HG03439 (cell line): ENCODE measurements around the gene DAGLA.
"Not testable (repeated sequence)": the region's sequence is repeated elsewhere in the genome, so short reads cannot be mapped to it uniquely, and the experiment has no call there.

ENCODE experiments used
- ATAC-seq: cut with Tn5 transposase; IDR thresholded peaks from one replicate; pipeline ENCODE4 v1.9.1; 2021; ENCODE audit warnings: mild to moderate bottlenecking, moderate library complexity; ENCODE audit not compliant: unreplicated experiment

The DAGLA gene, protein sequence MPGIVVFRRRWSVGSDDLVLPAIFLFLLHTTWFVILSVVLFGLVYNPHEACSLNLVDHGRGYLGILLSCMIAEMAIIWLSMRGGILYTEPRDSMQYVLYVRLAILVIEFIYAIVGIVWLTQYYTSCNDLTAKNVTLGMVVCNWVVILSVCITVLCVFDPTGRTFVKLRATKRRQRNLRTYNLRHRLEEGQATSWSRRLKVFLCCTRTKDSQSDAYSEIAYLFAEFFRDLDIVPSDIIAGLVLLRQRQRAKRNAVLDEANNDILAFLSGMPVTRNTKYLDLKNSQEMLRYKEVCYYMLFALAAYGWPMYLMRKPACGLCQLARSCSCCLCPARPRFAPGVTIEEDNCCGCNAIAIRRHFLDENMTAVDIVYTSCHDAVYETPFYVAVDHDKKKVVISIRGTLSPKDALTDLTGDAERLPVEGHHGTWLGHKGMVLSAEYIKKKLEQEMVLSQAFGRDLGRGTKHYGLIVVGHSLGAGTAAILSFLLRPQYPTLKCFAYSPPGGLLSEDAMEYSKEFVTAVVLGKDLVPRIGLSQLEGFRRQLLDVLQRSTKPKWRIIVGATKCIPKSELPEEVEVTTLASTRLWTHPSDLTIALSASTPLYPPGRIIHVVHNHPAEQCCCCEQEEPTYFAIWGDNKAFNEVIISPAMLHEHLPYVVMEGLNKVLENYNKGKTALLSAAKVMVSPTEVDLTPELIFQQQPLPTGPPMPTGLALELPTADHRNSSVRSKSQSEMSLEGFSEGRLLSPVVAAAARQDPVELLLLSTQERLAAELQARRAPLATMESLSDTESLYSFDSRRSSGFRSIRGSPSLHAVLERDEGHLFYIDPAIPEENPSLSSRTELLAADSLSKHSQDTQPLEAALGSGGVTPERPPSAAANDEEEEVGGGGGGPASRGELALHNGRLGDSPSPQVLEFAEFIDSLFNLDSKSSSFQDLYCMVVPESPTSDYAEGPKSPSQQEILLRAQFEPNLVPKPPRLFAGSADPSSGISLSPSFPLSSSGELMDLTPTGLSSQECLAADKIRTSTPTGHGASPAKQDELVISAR

DNA sequence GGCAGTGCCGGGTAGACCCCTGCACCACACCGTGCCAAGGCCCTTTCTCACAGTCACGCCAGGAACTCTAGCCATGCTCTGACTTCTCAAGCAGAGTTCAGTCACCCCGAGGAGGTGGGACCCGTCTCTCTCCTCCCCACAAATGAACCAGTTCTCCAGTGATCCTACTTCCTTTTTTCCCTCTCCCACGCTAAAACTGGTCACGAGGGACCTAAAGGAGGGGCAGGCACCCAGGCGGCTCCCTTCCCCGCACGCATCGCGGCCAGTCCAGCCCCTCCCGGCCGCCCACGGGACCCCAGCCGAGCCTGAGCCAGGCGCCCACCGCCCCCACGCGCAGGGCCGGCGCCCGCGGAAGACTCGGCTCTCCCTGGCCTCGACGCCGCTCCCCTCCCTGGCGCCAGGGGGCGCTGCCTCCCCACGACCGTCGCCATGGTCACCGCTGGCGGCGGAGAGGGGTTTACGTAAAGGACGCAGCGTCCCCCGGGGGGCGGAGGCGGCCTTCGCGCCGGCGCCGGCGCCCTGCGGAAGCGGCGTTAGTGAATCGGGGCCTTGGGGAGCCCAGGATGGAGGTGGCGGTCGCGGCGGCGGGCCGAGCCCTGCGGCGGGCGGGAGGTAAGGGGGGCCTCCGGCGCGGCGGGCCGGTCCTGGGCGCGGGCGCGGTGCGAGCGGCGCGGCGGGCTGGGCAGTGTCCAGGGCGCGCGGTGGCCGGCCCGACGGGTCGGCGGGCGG, at the start of gene DAGLA:
Gene DAGLA, plus strand, starts transcription at position 499 of the 729 bp plus-strand sequence. CDS start 39,765 bp downstream, outside the sequence.
- no peak for ATAC-seq

DNA sequence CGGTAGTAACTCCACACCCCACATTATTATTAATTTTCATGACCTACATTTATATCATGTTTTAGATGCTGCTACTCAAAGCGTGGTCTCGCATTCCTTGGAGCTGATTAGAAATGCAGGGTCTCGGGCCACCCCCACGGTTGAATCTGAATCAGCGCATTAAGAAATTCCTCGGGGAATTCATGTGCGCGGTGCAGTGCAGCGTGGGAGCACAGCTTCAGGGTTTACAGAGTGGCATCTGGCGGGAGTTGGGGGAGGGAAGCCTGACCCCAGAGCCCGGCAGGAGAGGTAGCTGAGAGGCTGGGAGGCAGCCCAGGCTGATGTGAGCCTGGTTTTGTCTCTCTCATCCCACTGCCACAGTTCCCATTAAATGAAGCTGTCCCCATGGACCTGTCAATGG, 48.1 kb upstream of the DAGLA start:
- no peak for ATAC-seq

DNA sequence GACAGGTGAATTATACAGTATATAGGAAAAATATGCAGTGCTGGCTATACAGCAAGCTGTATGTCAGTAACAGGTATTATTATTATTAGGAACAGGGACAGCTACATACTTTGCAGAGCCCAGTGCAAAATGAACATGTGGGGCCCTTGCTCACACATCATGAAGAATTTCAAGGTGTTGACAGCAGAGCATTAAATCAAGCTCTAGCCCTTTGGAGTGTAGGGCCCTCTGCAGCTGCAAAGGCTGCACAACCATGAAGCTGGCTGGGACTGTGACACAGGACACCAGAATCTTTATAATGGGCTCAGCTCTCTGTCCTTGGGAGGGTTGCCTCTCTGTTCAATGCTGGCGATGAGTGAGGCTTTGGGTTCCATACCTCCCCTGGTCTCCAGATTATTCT, 44.9 kb upstream of the DAGLA start:
- ATAC-seq = no peak

DNA sequence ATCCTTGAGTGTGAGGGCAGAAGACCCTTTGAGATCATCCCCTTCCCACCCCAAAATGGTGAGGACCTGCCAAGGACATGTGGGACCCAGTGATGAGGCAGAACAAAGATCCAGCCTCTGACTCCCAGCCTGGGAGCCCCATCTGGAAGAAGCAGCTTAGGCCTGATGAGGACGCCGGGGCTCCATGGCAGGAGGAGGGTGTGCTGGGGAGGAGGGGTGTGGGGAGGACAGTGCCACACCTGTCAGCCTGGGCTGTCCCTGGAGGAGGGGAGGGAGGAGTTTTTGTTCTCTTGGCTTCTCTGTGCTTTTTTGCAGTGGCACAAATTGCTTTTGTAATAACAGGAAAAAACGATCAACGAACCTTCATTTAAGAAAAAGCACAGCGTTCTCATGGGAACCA, 44.4 kb upstream of the DAGLA start:
- no peak for ATAC-seq

DNA sequence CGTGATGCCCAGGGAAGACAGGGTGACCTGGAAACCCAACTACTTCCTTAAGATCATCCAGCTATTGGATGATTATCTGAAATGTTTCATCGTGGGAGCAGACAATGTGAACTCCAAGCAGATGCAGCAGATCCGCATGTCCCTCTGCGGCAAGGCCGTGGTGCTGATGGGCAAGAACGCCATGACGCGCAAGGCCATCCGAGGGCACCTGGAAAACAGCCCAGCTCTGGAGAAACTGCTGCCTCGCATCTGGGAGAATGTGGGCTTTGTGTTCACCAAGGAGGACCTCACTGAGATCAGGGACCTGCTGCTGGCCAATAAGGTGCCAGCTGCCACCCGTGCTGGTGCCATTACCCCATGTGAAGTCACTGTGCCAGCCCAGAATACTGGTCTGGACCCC, 43.5 kb upstream of the DAGLA start:
- ATAC-seq = no peak

DNA sequence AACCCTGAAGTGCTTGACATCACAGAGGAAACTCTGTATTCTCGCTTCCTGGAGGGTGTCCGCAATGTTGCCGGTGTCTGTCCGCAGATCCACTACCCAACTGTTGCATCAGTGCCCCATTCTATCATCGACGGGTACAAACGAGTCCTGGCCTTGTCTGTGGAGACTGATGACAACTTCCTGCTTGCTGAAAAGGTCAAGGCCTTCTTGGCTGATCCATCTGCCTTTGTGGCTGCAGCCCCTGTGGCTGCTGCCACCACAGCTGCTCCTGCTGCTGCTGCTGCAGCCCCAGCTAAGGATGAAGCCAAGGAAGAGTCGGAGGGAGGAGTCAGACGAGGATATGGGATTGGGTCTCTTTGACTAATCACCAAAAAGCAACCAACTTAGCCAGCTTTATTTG, 42.9 kb upstream of the DAGLA start:
- ATAC-seq = no peak

DNA sequence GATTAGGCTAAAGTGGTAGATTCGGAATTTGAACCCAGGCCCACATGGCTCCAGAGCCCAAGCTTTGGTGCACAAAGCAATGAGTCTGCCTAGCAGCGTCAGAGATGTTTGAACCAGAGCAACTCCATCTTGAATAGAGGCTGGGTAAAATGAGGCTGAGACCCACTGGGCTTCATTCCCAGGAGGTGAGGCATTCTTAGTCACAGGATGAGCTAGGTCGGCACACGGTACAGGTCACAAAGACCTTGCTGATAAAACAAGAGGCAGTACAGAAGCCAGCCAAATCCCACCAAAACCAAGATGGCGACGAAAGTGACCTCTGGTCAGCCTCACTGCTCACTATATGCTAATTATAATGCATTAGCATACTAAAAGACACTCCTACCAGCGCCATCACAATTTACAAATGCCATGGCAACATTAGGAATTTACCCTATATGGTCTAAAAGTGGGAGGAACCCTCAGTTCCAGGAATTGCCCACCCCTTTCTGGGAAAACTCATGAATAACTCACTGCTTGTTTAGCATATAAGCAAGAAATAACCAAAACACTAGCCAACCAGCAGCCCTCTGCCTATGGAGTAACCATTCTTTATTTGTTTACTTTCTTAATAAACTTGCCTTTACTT, 40.3 kb upstream of the DAGLA start:
- no peak for ATAC-seq

DNA sequence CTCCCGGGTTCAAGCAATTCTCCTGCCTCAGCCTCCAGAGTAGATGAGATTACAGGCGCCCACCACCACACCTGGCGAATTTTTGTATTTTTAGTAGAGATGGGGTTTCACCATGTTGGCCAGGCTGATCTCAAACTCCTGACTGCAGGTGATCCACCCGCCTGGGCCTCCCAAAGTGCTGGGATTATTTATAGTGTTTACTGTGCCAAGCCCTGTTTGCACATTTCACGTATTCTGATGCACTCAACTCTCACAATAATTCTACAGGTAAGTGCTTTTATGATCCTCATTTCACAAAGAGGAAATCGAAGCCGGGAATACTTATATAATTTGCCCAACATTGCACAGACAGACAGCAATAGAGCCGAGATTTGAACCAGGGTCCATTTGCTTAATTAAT, 38.0 kb upstream of the DAGLA start:
- no peak for ATAC-seq

DNA sequence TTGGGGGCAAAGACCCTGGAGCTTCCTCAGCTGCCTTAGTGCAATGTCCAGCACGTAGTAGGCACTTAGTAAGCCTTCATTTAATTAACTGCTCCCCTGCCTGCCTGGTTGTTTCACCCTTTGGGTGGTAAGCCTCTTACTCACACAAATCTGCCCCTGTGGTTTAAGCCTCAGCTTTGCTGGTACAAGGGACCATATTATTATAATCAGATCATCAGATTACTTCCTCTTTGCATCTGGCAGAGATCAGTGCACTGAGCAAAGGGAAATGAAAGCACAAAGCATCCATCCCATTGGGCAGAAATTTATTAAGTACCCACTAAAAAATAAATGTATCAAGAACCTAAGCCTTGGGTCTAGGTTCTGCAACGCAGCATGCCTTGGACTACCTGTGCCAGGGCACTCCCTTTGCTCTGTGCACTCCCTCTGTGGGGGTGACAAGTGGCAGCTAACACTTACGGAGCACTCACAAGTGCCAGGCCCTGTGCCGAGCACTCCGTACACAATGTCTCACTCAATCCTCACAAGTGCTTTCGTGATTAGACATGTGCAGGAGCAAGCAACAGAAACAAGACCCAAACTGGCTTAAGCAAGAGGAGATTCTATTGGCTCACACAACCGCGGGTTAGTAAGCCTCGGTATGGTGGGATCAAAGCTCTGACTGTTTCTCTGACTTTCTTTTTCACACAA, 34.9 kb upstream of the DAGLA start:
- ATAC-seq = no peak

DNA sequence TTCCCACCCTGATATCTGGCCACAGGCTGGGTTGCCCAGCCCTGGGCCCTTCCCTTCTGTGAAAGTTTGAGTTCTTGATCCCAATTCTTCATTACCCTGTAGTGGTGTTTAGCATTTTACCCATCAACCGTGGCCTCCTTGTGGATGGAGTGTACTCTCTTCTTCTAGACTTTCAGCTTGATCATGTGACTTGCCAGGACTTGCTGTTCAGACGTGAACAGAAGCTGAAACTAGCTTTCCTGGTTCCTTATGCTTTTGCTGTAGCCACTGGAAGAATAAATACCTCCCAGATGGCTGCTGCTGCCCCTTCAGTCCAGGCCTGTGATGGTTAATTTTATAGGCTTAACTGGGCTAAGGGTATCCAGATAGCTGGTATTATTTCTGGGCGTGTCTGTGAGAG, 32.7 kb upstream of the DAGLA start:
- no peak for ATAC-seq

DNA sequence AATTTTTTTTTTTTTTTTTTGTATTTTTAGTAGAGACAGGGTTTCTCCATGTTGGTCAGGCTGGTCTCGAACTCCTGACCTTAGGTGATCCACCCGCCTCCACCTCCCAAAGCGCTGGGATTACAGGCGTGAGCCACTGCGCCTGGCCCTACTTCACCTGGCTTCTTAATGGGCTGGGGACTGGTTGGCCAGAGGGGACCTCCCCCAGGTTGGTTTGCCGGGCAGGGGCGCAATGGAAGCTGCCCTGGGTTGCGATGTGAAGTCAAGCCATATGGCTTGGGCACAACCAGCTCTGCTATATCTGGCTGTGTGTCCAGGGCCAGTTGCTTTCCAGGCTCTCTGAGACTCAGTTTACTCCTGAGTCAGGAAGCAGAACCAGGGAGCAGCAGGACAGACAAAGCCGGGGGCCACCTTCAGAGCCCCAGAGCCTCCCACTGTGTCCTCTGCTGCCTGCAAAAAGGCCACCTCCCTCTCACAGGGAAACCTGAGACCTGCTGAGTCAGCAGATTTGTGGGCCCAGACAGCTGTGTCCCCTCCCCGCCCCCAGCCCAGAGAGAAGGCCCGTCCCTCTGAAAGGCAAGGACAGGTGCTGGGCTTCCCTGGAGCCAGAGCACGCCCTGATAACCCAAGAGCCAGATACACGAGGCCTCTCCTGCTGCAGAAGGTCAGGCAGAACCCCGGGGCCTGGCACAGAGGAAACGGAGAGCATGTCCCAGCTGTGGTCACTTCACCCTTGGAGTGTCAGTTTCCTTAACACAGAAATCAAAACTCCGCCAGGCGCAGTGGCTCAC, 29.2 kb upstream of the DAGLA start:
- no peak for ATAC-seq

DNA sequence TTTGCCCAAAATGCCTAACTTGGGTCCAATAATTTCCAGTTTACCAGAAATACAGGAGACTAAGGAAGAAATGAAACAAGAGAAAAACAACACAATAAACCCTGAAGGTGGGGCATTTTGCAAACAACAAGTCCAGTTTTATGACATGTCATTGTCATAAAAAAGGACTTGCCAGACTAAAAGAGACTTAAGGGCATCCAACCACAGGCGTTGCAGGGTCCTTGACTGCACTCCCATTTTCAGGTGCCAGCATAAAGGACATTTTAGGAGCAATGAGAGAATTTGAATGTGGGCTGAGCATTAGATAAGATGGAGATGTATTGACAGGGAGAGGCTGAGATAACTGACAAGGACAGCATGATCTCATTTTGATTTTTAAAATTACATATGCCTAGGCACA, 28.1 kb upstream of the DAGLA start:
- ATAC-seq = no peak

DNA sequence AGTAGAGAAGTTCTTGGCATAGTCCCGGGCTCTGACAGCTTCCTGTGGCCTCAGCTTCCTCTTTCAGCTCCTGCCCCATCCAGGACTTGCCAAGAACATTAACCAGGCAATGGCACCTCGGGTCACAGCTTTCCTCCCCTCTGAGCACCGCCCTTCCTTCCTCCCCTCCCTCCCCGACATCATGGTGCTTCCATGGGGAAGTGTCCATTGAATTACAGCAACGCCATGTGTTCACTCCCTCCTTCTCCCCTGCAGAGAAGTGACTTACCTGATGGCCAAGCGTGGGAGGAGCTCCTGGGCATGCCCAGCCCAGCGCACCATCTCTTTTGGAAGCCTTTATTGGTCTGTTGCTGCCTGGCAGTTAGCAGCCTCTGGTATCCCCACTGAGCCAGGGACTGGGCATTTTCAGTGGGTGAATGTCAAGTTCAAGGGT, 25.8 kb upstream of the DAGLA start:
- ATAC-seq = no peak

DNA sequence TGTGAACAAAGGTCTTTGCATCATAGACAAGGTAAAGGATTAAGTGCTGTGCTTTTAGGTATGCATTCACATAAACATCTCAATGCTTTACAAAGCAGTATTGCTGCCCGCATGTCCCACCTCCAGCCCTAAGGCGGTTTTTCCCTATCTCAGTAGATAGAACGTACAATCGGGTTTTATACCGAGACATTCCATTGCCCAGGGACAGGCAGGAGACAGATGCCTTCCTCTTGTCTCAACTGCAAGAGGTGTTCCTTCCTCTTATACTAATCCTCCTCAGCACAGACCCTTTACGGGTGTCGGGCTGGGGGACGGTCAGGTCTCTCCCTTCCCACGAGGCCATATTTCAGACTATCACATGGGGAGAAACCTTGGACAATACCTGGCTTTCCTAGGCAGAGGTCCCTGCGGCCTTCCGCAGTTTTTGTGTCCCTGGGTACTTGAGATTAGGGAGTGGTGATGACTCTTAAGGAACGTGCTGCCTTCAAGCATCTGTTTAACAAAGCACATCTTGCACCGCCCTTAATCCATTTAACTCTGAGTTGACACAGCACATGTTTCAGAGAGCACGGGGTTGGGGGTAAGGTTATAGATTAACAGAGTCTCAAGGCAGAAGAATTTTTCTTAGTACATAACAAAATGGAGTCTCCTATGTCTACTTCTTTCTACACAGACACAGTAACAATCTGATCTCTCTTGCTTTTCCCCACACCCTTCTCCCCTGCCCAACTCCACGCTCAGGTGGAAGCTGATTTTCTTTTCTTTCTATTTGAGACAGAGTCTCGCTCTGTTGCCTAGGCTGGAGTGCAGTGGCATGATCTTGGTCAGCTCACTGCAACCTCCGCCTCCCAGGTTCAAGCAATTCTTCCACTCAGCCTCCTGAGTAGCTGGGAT, 24.7 kb upstream of the DAGLA start:
- not testable (repeated sequence) for ATAC-seq

DNA sequence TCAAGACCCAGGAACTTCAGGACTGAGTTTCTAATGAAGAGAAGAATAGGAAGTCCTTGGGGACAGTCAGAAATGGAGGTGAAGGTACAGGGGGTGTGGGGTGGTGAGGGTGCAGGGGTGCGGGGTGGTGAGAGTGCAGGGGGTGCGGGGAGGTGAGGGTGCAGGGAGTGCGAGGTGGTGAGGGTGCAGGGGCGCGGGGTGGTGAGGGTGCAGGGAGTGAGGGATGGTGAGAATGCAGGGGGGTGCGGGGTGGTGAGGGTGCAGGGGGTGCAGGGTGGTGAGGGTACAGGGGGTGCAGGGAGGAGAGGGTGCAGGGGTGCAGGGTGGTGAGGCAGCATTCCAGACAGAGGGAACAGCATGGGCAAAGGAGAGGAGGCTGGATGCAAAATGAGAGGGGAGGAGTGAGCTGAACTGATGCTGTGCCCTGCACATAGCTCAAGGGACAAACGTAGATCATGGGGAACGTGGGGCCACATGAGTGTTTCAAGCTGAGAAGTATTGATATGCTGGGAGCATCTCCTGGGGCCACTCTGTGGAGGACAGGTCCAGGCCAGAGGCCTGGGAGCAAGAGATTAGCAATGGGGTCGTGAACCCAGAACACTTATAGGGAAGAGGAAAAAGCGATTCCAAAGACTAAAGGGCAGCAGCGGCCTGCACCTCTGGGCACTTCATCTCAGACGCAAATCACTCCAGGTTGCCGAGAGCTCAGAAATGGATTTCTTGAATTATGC, 23.7 kb upstream of the DAGLA start:
- no peak for ATAC-seq

DNA sequence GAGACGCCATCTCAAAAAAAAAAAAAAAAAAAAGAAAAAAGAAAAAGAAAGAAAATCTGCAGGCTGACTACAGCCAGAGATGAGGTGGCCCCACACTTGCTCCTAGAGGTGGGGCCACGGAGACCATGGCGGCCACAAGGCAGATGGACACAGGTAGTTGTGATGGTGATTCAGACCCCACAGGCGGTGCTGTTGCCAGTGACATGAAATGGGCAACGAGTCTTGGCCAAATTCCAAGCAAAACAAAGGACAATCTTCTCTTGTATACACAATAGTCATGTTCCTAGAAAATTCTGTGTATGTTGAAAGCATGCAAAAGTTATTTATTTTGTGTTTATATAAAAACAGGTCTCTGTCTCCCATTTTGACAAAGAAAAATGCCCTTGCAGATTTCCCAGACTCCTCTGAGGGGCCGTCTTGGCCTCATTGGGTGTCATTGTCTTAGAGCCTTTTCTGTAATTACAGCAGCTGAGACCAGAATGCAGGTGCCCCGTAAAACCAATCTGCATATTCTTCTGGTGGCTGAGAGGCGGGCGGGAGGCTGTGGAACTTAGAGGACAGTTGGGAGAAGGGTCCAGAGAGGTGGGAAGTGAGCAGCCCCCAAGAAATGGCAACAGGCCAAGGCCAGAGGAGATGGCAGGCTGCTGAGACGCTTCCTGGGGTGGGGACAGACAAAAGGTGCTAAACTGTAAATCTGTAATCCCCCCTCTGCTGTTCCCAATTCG, 22.5 kb upstream of the DAGLA start:
- ATAC-seq = no peak
